ENCODE results near the gene CMBL.
"Not testable (repeated sequence)": the region's sequence is repeated elsewhere in the genome, so short reads cannot be mapped to it uniquely, and the experiment has no call there.

CMBL gene

DNA sequence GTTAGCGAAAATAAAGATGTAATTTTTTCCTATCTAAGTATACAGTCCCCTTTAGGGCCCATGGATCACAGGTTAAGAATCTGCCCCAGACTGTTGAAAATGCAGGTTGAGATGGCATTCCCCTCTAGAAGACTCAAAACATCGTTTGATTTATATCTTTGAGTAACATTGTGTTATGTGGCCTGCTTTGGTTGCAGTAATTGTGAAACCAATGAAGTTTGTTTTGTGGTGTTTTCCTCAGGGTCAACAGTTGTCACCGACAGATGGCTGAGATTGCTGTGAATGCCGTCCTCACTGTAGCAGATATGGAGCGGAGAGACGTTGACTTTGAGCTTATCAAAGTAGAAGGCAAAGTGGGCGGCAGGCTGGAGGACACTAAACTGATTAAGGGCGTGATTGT is 49.8 kb downstream of the CMBL start:
- no peak for DNase-seq (ENCODE audit: low read depth in 2 of 2)

DNA sequence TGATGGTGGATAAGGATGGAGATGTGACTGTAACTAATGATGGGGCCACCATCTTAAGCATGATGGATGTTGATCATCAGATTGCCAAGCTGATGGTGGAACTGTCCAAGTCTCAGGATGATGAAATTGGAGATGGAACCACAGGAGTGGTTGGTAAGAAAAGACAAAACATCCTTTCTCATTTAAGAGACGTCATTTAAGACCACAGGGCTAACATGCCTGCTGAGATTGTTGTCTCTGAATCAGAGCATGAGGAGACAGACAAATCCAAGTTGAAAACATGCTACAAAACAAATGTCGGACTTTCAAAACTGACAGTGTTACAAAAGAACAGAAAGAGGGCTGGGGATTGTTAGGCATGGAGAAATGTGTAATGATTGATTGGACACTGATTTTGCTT is 53.0 kb downstream of the CMBL start:
- DNase-seq (ENCODE audit: low read depth in 2 of 2) = no peak

DNA sequence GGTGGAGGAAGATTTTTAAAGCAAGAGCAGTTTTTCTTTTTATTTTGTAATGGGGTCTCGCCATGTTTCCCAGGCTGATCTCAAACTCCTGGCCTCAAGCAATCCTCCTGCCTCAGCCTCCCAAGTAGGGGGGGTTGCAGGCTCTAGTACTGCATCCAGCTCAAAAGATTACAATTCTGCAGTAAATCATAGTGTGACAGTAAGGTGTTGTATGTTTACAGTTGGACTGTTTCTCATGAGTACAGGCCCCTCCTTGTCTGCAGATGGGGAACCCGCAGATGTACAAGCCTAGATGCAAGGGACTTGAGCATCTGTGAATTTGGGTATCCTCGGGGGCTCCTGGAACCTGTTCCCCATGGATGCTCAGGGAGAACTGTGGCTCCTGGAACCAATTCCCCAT is 54.3 kb downstream of the CMBL start:
- DNase-seq (ENCODE audit: low read depth in 2 of 2) = no peak

DNA sequence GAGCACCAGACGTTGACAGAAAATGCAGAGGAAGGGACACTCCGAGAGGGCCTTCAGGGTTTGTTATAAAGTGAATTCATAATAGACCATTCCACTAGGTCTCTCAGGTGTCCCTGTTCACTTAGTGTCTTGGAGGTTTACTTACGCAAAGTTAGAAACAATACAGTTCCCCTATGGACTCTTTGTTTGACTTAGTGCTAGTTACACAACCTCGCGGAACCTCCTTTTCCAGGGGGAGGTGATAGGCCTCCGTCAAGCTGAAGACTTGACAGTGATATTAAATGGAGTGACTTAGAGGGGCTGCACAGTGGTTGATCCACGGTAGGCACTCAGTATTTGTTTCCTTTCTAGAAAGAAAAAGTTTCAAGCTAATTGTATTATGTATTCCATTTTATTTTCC is 56.3 kb downstream of the CMBL start:
- no peak for DNase-seq (ENCODE audit: low read depth in 2 of 2)

DNA sequence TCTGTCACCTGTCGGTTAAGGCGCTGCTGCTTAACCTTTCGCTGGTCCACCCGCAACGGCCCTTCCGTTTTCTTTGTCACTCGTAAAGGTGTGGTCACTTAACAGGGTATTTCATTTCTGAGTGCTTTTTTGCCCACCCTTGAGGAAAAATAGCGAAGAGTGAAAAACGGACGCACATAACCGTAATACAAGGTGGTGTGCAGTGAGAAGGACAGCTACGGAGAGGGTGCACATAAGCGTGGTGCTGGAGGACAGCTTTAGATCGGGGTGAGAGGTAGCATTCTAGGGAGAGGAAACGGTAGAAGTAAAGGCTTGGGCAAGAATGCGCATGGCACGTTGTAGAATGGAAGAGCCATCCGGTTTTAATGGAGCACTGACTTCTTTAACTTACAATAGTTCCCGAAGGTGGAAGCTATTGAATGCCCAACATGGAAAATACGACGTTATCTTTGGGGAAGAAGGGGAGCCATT is 56.9 kb downstream of the CMBL start:
- DNase-seq (ENCODE audit: low read depth in 2 of 2) = no peak

DNA sequence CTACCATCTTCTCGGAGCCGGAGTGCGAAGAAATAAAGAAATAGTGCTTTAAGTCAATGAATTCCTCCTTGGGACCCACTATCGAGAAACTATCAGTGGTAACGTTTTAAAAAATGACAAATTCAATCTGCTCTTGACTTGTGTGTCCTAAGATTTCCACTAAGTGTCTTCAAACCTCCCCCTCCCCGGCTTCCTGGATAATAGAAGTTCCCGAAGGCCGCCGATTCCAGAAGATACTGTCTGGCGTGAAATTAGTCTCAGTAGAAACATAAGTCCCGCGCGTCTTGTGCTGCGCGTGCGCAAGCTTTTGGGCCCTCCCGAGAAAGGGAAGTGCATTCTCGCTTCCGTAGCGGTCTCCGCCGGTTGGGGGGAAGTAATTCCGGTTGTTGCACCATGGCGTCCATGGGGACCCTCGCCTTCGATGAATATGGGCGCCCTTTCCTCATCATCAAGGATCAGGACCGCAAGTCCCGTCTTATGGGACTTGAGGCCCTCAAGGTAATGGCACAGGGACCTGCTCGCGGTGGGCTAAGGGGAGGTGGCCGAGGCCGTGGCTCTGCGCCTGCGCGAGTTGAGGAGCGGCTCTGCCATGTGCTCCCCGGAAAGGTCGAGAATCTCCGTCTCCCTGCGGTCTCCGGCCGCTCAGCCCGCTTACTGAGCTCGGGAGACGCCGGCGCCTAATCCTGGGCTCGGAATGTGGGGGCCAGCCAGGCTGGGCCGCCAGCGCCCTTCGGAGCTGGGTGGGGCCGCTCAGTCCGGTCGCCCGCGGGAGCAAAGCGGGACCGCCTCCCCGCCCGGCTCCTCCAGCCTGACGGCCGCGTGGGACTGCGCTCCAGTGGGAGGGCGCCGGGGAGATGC is 57.5 kb downstream of the CMBL start, which contains the start of gene CCT5:
Gene CCT5, plus strand, starts transcription at position 333 of the 858 bp plus-strand sequence. Its CDS starts 61 bp downstream, at position 394.
- peak; percentile 74 to 81 for DNase-seq (ENCODE audit: low read depth in 2 of 2)

DNA sequence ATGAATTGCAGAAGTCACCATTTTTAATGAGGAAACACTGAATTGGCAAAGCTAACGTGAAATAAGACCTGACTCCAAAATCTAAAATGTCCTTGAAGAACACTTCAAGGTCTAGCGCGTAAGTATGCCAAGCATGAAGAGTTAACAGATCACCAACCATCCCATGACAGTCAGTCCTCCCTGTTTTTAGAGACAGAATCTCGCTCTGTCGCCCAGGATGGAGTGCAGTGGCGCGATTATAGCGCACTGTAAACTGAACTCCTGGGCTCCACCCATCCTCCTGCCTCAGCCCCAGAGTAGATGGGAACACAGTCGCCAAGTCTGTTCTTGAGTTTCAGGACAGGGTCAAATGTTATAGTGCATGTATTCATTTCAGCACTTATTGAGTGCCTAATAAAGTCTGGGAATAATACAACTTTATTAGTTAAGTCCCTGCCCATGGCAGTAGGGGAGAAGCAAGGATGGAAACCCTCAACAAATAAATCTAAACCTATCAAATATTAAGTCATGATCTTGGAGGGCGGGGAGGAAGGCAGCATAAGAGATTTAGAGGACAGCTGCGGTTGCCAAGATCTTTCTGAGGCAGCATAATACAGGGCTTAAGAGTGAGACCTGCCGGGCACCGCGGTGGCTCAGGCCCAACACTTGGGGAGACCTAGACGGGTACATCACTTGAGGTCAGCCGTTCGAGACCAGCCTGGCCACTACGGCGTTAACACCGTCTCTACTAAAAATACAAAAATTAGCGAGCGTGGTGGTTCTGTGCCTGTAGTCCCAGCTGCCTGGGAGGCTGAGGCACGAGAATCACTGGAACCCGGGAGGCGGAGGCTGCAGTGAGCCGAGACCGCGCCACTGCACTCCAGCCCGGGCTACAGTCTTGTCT is 59.1 kb downstream of the CMBL start:
- DNase-seq (ENCODE audit: low read depth in 2 of 2) = no peak

DNA sequence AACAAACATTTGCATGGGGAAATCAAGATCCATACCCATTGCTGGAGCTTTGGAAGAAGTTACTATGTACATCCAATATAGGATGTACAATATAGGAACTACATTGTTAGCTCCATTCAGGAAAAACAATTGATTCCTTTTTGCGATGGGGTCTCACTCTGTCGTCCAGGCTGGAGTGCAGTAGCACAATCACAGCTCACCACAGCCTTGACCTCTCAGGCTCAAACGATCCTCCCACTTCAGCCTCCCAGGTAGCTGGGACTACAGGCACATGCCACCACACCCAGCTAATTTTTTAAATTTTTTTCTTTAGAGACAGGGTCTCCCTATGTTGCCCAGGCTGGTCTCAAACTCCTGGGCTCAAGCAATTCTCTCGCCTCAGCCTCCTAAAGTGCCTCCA is 60.5 kb downstream of the CMBL start:
- not testable (repeated sequence) for DNase-seq (ENCODE audit: low read depth in 2 of 2)

DNA sequence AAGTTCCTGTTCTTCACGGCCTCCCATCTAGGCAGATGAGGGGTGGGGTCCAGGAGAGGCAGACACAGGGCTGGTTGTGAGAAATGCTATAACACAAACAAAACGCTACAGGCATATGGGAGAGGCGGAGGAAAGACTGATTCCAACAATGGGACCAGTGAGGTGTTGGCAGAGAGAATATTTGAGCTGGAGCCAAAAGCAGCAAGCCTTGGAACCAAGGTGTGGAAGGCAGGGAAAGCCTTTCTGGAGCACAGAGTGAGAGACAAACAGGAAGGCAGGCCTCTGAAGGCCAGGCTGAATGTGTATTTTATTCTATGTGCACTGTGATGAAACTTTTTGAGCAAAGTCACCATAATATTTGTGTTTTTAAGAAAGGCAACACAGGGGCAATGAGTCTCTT is 60.9 kb downstream of the CMBL start:
- no peak for DNase-seq (ENCODE audit: low read depth in 2 of 2)

DNA sequence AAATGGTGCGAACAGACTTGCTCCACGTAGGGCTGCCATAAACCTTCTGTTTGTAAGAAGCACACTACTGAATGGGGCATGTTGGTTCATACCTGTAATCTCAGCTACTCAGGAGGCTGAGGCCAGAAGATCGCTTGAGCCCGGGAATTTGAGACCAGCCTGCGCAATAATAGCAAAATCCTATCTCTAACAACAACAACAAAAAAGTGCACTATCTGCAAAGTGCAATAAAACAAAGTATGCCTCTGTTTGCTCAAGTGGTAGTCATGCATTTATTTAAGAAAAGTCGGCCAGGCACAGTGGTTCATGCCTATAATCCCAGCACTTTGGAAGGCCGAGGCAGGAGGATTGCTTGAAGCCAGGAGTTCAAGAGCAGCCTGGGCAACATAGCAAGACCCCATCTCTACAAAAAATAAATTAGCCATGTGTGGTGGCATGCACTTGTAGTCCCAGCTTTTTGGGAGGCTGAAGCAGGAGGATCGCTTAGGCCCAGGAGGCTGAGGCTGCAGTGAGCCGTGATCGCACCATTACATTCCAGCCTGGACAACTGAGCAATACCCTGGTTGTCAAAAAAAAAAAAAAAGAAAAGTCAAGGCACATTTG is 63.3 kb downstream of the CMBL start:
- DNase-seq (ENCODE audit: low read depth in 2 of 2) = no peak

DNA sequence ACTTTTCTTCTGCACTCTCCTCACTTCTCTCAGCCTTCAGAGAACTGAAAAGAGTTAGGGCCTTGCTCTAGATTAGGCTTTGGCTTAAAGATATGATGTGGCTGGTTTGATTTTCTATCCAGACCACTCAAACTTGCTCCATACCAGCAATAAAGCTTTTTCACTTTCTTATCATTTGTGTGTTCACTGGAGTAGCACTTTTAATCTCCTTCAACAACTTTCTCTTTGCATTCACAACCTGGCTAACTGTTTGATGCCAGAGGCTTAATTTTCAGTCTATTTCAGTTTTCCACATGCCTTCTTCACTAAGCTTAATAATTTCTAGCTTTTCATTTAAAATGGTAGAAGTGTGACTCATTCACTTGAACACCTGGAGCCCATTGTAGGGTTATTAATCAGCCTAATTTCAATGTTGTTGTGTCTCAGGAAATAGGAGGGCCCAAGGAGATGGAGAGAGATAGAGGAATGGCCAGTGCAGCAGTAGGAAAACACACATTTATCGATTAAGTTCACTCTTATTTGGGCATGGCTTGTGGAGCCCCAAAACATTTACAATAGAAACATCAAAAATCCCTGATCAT is 64.0 kb downstream of the CMBL start:
- no peak for DNase-seq (ENCODE audit: low read depth in 2 of 2)

DNA sequence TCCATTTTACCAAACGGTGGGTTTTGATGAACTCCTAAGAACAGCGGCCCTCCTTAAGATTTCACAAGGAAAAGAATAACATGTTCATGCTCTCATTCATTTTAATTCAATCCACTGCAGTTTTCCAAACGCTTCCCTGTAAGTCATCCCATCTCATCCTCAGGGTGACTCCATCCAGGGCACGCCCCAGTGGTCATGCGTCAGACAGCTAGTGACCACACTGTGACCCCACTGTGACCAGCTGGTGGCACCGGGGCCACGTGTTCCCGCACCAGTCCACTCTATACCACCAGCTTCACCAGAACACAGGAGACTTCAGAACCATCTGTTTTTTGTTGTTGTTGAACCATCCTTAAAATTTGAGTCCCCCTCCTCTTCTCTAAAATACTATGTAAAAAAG is 72.4 kb downstream of the CMBL start:
- no peak for DNase-seq (ENCODE audit: low read depth in 2 of 2)

DNA sequence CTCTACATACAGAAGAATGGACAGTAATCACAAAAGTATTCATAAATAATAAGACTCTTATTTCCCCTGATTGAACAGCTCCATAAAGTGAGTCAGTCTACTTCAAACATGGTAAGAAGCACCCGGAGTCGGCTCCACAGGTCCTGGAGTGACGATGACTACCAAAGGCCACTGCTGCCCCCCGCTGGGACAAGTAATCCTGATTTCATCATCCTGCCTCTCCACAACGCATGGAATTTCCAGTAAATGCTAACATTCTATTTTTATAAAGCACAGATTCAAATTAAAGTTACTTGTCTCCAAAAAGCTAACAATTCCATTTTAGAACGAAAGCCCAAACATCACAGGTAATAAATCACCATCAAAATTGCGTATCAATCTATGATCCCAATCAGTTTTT is 74.2 kb downstream of the CMBL start:
- DNase-seq (ENCODE audit: low read depth in 2 of 2) = no peak

DNA sequence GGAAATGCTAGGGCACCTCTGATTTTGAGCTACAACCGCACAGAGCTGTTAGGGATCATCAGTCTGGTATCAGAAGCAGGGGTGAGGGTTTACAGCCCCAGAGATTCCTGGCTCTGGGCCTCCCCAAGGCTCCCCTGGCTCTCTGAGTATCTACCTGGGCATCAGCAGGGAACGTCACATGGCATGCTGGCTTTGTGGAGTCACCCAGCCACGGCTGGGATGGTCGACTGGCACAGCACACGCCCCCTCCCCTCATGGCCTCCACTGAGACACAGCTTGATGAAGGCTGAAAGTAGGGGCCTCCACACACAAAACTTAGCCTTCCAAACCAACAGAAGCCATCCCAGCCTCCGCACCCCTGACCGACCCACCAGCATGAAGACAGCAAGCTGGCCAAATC is 74.7 kb downstream of the CMBL start:
- DNase-seq (ENCODE audit: low read depth in 2 of 2) = no peak

DNA sequence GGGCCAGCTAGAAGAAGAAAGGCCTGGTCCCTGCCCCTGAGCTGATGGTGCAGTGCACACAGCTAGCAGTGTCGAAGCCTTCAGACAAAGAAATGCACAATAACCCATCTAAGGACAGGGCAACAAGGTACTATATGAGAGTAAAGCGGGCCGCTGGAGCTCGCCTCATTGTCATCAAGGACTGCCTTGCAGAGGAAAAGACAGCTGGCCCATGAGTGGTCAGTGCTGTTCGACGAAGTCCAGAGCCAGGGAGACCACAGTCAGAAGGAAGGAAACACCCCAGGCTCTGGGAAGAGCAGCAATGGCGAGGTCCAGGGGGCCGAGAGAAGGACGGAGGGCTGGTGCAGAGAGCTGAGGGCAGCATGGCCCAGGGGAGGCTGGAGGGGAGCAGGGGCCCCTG is 75.3 kb downstream of the CMBL start:
- DNase-seq (ENCODE audit: low read depth in 2 of 2) = no peak

DNA sequence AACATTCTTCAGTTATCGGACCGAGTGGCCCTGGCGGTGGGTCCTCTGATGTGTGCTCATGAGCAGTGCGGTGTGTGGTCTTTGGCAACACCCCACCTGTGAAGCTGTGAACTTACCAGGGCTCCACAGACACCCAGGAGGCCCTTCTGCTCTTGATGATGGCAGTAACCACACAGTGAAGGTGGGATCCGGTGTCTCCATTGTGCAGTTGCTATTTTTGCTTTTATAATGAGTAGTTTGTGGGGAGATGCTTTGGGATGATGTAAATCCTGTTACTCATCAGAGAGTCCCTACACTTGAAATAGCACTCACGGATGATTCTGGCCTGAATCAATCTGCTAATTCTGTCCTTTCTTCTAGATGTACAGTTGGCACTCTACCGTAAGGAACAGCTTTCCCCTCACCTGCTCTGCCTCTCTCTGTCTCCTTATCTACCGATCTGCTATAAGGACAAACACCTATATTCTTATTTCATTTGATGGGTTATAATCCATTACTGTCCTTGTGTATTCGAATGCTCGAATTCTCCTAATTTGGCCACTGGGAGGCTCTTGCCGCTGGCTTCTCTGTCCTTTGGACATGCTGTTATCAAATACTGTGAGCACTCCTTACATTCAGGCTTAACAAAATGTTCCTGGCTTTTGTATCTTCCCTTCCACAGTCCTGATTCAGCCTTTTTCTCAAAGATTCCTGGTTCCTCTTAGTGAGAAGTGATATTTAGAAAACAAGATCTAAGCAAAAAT is 78.2 kb downstream of the CMBL start:
- no peak for DNase-seq (ENCODE audit: low read depth in 2 of 2)

DNA sequence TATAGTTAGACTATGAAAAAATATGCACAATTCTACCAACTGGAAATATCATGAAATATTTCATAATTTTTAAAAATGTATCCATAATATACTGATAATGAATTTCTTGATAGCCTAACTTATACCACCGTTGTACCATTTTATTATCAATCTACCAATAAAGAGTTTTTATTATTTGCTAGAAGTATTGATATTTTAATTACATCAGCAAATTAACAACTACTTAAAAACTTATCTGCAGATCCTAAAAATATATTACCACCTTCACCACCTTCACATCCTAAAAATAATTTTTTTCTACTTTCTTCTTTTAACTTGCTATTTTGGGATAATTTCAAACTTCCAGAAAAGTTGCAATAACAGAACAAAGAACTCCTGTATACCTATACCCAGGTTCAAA is 79.4 kb downstream of the CMBL start:
- DNase-seq (ENCODE audit: low read depth in 2 of 2) = no peak
